Ovary (tissue), 3 donors: ENCODE measurements around the gene TCHP.

Experiments used
- EP300 ChIP-seq: sonication (generic); formaldehyde crosslinking; IDR thresholded peaks from one replicate; pipeline ENCODE4 v1.6.1; 2017; ENCODE audit warnings: antibody characterized with exemption
- POLR2A ChIP-seq: fragments of 450-650 bp; IDR thresholded peaks from one replicate; pipeline ENCODE4 v1.6.1; 2017; ENCODE audit warnings: antibody characterized with exemption, mild to moderate bottlenecking, moderate library complexity
- TF ChIP-seq, protein P1 (sequence below), 3 donors: fragments of 450-650 bp in 2 of 3; fragments of 200-600 bp in 1 of 3; IDR thresholded peaks; one replicate each; pipeline versions ENCODE4 v1.5.1 to v1.8.0; 2016 to 2022; ENCODE audit warnings: antibody characterized with exemption in 3 of 3, mild to moderate bottlenecking in 1 of 3
- donor health status: DM: no; HTN: no; CAD: no.

DNA sequence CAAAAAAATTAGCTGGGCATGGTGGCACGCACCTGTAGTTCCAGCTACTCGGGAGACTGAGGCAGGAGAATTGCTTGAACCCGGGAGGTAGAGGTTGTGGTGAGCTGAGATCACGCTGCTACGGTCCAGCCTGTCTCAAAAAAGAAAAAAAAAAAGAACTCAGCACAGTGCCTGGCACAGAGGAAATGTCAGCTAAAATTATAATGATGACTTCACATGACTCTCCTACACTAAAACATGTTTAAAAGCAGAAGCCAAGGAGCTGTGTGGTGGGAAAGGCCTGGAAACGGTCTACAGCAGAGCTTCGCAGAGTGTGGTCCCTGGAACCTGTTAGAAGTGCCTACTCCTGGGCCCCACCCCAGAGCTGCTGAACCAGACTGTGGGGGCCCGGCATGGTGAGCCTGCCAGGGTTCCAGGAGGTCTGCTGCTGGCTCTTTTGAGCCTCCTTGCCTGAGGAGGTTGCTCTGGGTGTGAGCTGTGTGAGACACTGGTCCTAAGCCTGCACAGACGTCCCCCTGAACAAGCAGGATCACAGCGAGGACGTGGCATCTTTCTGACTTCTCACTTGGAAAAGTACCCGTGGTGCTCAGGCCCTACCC, 28.1 kb downstream of the TCHP start:
- TF ChIP-seq, protein P1, sequence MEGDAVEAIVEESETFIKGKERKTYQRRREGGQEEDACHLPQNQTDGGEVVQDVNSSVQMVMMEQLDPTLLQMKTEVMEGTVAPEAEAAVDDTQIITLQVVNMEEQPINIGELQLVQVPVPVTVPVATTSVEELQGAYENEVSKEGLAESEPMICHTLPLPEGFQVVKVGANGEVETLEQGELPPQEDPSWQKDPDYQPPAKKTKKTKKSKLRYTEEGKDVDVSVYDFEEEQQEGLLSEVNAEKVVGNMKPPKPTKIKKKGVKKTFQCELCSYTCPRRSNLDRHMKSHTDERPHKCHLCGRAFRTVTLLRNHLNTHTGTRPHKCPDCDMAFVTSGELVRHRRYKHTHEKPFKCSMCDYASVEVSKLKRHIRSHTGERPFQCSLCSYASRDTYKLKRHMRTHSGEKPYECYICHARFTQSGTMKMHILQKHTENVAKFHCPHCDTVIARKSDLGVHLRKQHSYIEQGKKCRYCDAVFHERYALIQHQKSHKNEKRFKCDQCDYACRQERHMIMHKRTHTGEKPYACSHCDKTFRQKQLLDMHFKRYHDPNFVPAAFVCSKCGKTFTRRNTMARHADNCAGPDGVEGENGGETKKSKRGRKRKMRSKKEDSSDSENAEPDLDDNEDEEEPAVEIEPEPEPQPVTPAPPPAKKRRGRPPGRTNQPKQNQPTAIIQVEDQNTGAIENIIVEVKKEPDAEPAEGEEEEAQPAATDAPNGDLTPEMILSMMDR (IDR thresholded peaks at IDR 0.05), result no peak
- TF ChIP-seq POLR2A (no peak), EP300 (no peak)
